WI38 (cell line): ENCODE data around the gene PSMB7.

Experiments used
- H3K4me3 ChIP-seq: 2 replicates; pipeline ENCODE4 v1.5.1; 2011; ENCODE audit warnings: low read depth, mild to moderate bottlenecking, control low read depth, low read length
- TF ChIP-seq, protein P1 (sequence below): IDR thresholded peaks from 2 replicates; pipeline ENCODE4 v1.5.1; 2012; ENCODE audit warnings: low read depth, mild to moderate bottlenecking, control low read depth, low read length

The PSMB7 gene

DNA sequence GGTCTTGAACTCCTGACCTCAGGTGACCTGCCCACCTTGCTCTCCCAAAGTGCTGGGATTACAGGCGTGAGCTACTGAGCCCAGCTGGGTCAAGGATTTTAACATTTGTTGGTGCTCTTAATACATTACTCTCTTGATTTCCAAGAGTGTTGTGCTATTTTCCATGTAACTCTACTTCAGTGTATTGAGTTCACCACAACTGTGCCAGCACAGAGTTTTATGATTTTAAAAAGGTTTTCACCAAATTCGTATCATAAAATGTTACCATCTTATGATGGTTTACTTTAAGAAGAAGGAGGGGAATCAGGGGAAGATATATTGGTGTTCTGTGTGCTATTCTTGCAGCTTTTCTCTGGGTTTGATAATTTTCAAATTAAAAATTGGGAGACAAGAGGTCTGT lies 28.4 kb upstream of the PSMB7 start:
- TF ChIP-seq, protein P1, sequence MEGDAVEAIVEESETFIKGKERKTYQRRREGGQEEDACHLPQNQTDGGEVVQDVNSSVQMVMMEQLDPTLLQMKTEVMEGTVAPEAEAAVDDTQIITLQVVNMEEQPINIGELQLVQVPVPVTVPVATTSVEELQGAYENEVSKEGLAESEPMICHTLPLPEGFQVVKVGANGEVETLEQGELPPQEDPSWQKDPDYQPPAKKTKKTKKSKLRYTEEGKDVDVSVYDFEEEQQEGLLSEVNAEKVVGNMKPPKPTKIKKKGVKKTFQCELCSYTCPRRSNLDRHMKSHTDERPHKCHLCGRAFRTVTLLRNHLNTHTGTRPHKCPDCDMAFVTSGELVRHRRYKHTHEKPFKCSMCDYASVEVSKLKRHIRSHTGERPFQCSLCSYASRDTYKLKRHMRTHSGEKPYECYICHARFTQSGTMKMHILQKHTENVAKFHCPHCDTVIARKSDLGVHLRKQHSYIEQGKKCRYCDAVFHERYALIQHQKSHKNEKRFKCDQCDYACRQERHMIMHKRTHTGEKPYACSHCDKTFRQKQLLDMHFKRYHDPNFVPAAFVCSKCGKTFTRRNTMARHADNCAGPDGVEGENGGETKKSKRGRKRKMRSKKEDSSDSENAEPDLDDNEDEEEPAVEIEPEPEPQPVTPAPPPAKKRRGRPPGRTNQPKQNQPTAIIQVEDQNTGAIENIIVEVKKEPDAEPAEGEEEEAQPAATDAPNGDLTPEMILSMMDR, result no peak
- no peak overlapping the region for H3K4me3 ChIP-seq

DNA sequence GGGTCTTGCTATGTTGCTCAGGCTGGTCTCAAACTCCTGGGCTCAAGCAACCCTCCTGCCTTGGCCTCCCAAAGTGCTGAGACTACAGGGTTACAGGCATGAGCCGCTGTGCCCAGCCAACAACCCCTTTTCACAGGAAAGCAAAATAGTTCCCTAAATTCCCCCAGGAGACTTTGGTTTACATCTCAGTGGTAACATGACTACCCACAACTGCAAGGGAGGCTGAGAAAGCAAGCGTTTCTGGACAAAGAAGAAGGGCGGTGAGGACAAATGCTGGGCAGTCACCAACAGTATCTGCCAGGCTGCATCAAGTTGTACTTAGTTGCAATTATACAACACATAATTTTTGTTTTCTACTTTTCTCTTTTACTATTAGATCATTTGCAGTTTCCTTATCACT lies 27.6 kb upstream of the PSMB7 start:
- no peak overlapping the region for H3K4me3 ChIP-seq
- TF ChIP-seq, protein P1, result no peak

DNA sequence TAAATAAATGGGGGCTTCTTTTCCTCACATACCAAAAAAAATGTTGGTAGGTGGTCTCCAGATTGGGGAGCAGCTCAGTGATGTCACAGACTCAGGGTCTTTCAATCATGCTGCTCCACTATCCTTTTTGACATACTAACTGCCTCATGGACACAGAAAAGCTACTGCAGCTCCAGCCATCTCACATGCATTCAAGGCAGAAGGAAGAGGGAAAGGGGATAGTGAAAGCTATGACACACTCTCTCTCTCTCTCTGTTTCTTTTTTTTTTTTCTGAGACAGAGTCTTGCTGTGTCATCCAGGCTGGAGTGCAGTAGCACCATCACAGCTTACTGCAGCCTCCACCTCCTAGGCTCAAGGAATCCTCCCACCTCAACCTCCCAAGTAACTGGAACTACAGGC lies 27.1 kb upstream of the PSMB7 start:
- TF ChIP-seq, protein P1, result no peak
- no peak overlapping the region for H3K4me3 ChIP-seq

DNA sequence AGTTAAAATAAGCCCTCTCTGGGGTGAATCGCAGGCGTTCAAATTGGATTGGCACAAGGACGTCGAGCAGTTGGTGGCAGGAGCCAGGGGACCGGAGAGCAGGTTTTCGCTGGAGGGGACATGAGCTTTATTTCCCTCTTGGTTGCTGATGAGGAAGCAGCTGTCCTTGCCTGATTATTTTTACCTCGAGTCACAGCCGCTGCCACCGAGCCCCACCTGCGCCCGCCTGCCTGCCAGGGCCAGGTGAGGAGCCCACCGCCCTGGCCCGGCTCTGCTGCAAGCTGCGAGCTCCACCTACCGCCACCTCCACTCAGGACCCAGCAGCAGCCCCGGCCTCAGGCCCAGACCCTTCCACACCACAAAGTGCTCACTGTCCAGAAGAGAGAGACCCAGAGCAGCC lies 26.0 kb upstream of the PSMB7 start:
- TF ChIP-seq, protein P1, result no peak

DNA sequence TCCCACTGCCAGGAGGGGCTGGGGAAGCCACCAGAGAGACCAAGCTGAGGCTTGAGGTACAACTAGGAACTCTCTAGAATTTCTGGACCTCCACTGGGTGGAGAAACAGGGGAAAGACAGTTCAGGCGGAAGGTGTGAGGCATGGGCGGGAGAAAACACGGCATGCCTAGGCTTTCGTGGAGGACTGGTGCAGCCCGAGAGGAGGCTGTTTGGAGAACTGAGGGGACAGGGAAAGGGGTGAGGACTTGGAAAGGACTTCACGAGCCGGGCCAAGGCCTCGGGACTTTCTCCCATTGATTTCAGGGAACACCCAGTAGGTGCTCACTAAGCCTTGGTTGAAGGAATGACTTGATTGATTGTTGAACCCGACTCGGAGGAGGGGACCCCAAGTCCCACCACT lies 25.5 kb upstream of the PSMB7 start:
- TF ChIP-seq, protein P1, result no peak
- H3K4me3 ChIP-seq, result no peak overlapping the region

More for the DNA sequence above, 26.0 kb upstream of the PSMB7 start:
- H3K4me3 ChIP-seq, result no peak overlapping the region

DNA sequence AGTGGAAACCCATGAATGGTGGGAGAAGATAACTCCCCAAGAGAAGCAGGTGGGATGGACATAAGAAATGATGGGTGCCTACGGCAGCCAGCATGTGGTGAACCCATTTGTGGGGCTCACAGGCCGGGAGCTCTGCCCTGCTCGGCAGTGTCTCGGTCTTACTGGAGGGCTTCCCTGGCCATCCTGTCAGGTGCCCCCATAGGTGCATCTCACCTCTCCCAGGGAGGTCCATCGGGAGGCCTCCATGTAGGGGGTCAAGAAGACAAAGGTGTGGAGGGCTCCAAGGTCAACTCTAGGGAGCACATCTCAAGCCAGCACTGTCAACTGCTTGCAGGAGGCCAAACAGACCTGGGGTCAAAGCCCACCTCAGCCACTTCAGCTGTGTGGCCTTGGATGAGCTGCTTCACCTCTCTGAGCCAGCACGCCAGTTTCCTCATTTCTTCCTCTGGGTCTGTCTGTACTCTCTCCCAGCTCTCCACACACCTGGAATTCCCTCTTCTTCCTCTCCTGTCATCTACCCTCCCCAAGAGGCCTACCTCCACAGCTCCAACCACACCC lies 24.5 kb upstream of the PSMB7 start:
- TF ChIP-seq, protein P1, result no peak
- no peak overlapping the region for H3K4me3 ChIP-seq

DNA sequence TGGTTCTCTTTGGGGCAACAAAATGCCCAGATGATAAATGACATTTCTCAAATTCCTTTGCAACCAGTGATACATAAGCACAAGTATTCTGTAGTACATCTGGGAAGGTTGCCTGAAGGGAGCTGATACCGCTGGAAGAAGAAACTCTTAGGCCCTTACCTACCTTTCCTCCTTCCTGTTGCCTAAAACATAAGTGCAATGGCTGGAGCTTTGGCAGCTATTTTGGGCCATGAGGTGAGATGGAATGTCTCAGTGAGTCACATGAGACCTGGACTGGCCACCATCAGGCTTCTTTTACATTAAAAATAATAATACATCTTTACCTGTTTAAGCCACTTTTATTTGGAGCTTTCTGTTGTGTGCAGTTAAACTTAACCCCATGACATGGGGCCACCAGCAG lies 23.8 kb upstream of the PSMB7 start:
- no peak overlapping the region for H3K4me3 ChIP-seq
- TF ChIP-seq, protein P1, result no peak
